Prostate gland (tissue), 2 donors: ENCODE measurements around the gene TPCN1. TPM values are rescaled to one million over a fixed set of nuclear protein-coding genes. Genes with fewer than 3 reads are reported as not detected.

Experiments used
- DNase-seq: peaks from one replicate; pipeline ENCODE4 v3.0.0-alpha.2; 2019; ENCODE audit warnings: low spot score
- H3K27ac ChIP-seq, 2 donors: fragments of 200-600 bp; sonication (generic); 2 replicates each; pipeline ENCODE4 v1.5.1; 2017 to 2019
- H3K27me3 ChIP-seq: fragments of 200-600 bp; sonication (generic); replicated peaks from 2 replicates; pipeline ENCODE4 v1.5.1; 2019; ENCODE audit not compliant: insufficient read depth
- H3K36me3 ChIP-seq, 2 donors: fragments of 200-600 bp; sonication (generic); 1 replicate in 1 of 2; 2 replicates in 1 of 2; pipeline versions ENCODE4 v1.5.1 to v1.8.1; 2017 to 2019
- H3K4me1 ChIP-seq: fragments of 200-600 bp; sonication (generic); replicated peaks from 2 replicates; pipeline ENCODE4 v1.5.1; 2019
- H3K4me3 ChIP-seq, 2 donors: fragments of 200-600 bp; sonication (generic); 2 replicates each; pipeline ENCODE4 v1.5.1; 2017 to 2019
- H3K9me3 ChIP-seq: fragments of 200-600 bp; sonication (generic); 2 replicates; pipeline ENCODE4 v1.5.1; 2017
- POLR2A ChIP-seq: fragments of 450-650 bp; IDR thresholded peaks from one replicate; pipeline ENCODE4 v1.6.1; 2016; ENCODE audit warnings: antibody characterized with exemption, mild to moderate bottlenecking
- POLR2AphosphoS5 ChIP-seq: sonication (generic); formaldehyde crosslinking; IDR thresholded peaks from one replicate; pipeline ENCODE4 v1.6.1; 2017; ENCODE audit warnings: antibody characterized with exemption
- WGBS: methylation state at CpG from one replicate; pipeline ENCODE4 v1.1.5; 2018; 5-methylcytosine and 5-hydroxymethylcytosine counted together
- intact Hi-C: fragments of 100-400 bp; cut with DNase I; formaldehyde crosslinking; loops from one replicate; pipeline ENCODE4 v1.14.2; 2022
- total RNA-seq, 2 donors: library from RNA; depleted of rRNA; stranded (reverse); fragments of >200 nt; gene quantifications; one replicate each; pipeline ENCODE4 v1.1.0, GENCODE V29; 2016
- TF ChIP-seq, protein P1 (sequence below), 4 experiments: fragments of 200-600 bp in 2 of 4; fragments of 450-650 bp in 2 of 4; sonication (generic) in 2 of 4; IDR thresholded peaks; 1 replicate in 3 of 4; 2 replicates in 1 of 4; pipeline ENCODE4 v1.5.1; 2016 to 2019; ENCODE audit warnings: antibody characterized with exemption in 4 of 4, mild to moderate bottlenecking in 2 of 4, moderate library complexity in 2 of 4

TPCN1 gene
- total RNA-seq, 2 donors from 2014 or later, result 52.6 to 65.3 TPM

- Histone ChIP-seq H3K27me3 (no peaks in the 10 kb centered on the region), H3K36me3 (no peaks in the 10 kb centered on the region), H3K9me3 (no peaks in the 10 kb centered on the region), H3K4me1 (peaks cover 37% of the 10 kb centered on the region), H3K4me3 (no peak overlapping the region), H3K27ac (peak overlapping the region; percentile 86 to 91)
- 24% methylated on average over 12 of the region's 12 CpGs for WGBS
- TF ChIP-seq POLR2A (no peak), POLR2AphosphoS5 (peak; percentile 69)
- TF ChIP-seq, protein P1, sequence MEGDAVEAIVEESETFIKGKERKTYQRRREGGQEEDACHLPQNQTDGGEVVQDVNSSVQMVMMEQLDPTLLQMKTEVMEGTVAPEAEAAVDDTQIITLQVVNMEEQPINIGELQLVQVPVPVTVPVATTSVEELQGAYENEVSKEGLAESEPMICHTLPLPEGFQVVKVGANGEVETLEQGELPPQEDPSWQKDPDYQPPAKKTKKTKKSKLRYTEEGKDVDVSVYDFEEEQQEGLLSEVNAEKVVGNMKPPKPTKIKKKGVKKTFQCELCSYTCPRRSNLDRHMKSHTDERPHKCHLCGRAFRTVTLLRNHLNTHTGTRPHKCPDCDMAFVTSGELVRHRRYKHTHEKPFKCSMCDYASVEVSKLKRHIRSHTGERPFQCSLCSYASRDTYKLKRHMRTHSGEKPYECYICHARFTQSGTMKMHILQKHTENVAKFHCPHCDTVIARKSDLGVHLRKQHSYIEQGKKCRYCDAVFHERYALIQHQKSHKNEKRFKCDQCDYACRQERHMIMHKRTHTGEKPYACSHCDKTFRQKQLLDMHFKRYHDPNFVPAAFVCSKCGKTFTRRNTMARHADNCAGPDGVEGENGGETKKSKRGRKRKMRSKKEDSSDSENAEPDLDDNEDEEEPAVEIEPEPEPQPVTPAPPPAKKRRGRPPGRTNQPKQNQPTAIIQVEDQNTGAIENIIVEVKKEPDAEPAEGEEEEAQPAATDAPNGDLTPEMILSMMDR (IDR thresholded peaks at IDR 0.05), result no peak
- peak; percentile 50 for DNase-seq
- intact Hi-C loops, result no loop called here
Measured at GRCh38 chr12:113239811-113240331, 18.6 kb downstream of the TPCN1 start.

DNA sequence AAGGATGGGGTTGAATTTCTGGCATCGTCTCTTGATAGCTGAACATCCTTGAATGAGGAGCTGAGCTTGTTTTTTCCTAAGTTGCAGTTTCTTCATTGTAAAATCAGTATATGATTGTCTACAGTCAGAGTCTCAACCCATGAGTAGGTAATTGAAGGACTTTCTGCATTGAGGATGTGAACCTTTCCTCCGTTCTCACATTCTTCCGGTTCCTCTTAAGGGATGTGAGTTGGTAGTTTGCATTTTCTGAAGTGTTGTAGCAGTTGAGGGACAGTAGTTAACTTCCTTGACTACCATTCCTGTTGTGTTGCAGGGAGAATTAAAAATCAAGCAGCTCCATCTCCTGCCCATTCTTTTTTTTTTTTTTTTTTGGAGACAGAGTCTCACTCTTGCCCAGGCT lies 19.1 kb downstream of the TPCN1 start:
- H3K4me3 ChIP-seq, result no peak overlapping the region
- H3K9me3 ChIP-seq, result no peaks in the 10 kb centered on the region
- peaks cover 39% of the 10 kb centered on the region for H3K4me1 ChIP-seq
- H3K27ac ChIP-seq, result peak overlapping the region; percentile 86 to 91
- DNase-seq, result no peak
- intact Hi-C loops, result no loop called here
- no peaks in the 10 kb centered on the region for H3K36me3 ChIP-seq
- WGBS, result 91% methylated on average over 3 of the region's 3 CpGs
- TF ChIP-seq POLR2AphosphoS5, result no peak
- TF ChIP-seq POLR2A, result no peak
- TF ChIP-seq, protein P1 (IDR thresholded peaks at IDR 0.05), result no peak
- H3K27me3 ChIP-seq, result no peaks in the 10 kb centered on the region

DNA sequence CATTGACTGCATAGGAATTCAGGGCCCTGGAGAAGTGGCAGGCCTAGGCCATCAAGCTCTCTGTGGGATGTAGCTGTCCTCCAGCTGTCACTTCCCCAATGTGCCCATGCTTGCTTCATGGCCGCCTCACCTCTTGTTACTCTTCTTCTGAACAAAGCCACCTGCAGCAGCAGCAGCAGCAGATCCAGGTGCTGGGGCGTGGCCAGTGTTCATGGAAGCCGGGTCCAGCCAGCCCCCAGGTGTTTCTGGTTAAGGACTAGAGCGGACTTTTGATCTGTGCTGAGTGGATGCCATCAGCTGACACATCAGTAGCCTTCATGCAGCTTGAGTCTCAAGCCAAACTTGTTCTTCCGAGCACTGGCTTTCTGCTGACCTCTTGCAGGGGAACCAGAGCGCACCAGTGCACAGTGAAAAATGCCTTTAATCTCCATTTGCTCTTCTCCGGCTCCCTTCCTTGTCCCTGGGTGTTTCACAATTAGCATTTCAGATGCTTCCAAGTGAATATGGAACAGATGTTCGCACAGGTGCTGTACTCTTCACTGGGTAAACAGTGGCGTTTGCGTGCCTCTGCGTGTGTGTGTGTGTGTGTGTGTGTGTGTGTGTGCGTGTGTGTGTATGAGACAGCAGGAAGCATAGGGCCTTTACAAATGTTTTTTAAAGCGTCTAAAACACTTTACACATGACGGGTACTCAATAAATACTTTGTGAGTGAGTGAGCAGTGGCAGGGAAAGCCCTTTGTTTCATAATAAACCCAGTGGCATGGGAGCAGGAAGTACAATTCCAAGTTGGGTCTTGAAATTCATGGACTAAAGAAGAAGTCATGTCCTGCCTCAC lies 20.1 kb downstream of the TPCN1 start:
- Histone ChIP-seq H3K9me3 (no peaks in the 10 kb centered on the region), H3K27me3 (no peaks in the 10 kb centered on the region), H3K27ac (peak overlapping the region; percentile 86 to 91), H3K36me3 (no peaks in the 10 kb centered on the region), H3K4me1 (peaks cover 42% of the 10 kb centered on the region), H3K4me3 (no peak overlapping the region)
- TF ChIP-seq POLR2AphosphoS5, result peak; percentile 44
- TF ChIP-seq, protein P1 (IDR thresholded peaks at IDR 0.05), result no peak
- TF ChIP-seq POLR2A, result no peak
- WGBS, result 48% methylated on average over 13 of the region's 14 CpGs
- DNase-seq, result peak; percentile 70
- intact Hi-C loops, result no loop called here

- Histone ChIP-seq H3K27me3 (no peaks in the 10 kb centered on the region), H3K4me3 (no peak overlapping the region), H3K27ac (peak overlapping the region; percentile 86 to 91), H3K9me3 (no peaks in the 10 kb centered on the region), H3K4me1 (peaks cover 46% of the 10 kb centered on the region), H3K36me3 (no peaks in the 10 kb centered on the region)
- DNase-seq, result peak; percentile 72
- intact Hi-C loops, result no loop called here
- WGBS, result 43% methylated on average over 11 of the region's 11 CpGs
- TF ChIP-seq POLR2AphosphoS5 (peak; percentile 56), POLR2A (no peak)
- TF ChIP-seq, protein P1 (IDR thresholded peaks at IDR 0.05), result no peak
Measured at GRCh38 chr12:113242026-113242418, 20.8 kb downstream of the TPCN1 start.
